Body of pancreas (tissue), 4 donors: ENCODE data around the gene KIF1A.

Experiments used
- POLR2A ChIP-seq, 3 donors: fragments of 450-650 bp; IDR thresholded peaks; one replicate each; pipeline ENCODE4 v1.6.1; 2016; ENCODE audit warnings: antibody characterized with exemption in 3 of 3, mild to moderate bottlenecking in 2 of 3
- TF ChIP-seq, protein P1 (sequence below), 7 experiments: fragments of 450-650 bp in 4 of 7; fragments of 200-600 bp in 3 of 7; sonication (generic) in 3 of 7; IDR thresholded peaks; one replicate each; pipeline ENCODE4 v1.5.1; 2016 to 2019; ENCODE audit warnings: antibody characterized with exemption in 7 of 7

DNA sequence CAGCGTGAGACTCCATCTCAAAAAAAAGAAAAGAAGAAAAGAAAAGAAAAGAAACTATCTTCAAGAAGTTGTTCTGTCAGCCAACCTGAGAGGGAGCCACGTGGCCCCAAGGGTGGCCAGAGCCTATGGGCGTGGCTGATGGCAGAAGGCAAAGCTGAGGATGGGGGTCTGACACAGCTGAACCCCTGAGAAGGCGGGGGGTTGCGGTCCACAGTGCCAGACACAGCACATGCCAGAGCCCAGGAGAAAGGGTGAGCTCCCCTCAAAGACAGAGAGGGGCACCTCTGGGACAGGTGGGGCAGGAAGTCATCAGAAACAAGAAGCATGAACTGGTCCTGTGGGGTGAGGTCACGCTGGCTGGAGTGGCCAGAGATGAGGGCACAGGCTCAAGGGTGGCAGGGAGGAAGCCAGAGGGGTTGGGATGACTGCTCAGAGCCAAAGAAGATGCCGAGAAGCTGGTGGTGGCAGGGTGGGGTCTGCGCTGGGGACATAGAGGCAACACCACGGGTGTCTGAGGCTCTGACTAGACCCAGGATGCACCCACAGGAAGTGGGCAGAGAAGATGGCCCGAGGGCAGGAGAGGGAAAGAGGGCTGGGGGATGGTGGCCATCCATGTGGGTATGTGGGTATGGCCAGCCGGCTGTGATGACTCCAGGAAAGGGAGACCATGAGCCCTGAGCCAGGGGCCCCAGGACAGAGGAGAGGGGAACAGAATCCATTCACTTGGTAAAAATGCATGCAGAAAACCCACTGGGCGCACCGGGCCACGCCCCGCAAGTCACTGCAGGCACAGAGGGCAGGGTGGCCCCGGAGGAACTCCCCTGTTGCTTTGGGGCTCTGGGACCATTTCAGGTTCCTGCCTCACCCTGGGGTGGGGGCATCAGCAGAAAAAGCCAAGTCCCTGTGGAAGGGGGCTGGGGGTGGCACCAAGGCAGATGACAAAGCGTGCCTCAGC is 8.4 kb downstream of the KIF1A start:
- TF ChIP-seq, protein P1, sequence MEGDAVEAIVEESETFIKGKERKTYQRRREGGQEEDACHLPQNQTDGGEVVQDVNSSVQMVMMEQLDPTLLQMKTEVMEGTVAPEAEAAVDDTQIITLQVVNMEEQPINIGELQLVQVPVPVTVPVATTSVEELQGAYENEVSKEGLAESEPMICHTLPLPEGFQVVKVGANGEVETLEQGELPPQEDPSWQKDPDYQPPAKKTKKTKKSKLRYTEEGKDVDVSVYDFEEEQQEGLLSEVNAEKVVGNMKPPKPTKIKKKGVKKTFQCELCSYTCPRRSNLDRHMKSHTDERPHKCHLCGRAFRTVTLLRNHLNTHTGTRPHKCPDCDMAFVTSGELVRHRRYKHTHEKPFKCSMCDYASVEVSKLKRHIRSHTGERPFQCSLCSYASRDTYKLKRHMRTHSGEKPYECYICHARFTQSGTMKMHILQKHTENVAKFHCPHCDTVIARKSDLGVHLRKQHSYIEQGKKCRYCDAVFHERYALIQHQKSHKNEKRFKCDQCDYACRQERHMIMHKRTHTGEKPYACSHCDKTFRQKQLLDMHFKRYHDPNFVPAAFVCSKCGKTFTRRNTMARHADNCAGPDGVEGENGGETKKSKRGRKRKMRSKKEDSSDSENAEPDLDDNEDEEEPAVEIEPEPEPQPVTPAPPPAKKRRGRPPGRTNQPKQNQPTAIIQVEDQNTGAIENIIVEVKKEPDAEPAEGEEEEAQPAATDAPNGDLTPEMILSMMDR (IDR thresholded peaks at IDR 0.05) = no peak
- TF ChIP-seq POLR2A (IDR thresholded peaks at IDR 0.05) = no peak
